Hepatocyte (in vitro differentiated cells): ENCODE results near the gene CCDC127.

ENCODE experiments used
- CTCF ChIP-seq: fragments of 200-600 bp; sonication (generic); IDR thresholded peaks from 2 replicates; pipeline ENCODE4 v1.5.1; 2016; ENCODE audit warnings: antibody characterized with exemption, mild to moderate bottlenecking; ENCODE audit not compliant: poor library complexity
- EZH2 ChIP-seq: fragments of 200-600 bp; sonication (generic); IDR thresholded peaks from 2 replicates; pipeline ENCODE4 v1.6.1; 2016; ENCODE audit warnings: antibody characterized with exemption, mild to moderate bottlenecking, borderline replicate concordance

DNA sequence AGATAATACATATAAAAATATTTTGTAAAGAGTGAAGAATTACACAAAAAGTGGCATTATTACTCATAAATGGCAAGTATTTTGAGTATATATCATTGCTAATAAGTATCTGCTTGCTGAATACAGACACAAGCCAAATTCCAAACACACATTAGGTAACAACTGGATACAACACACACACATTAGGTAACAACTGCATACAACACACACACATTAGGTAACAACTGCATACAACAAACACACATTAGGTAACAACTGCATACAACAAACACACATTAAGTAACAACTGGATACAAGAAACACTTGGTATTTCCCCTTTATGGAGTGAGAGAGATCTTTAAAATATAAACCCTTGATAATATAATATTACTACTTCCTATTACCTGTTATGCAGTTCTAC, 13.5 kb downstream of the CCDC127 start:
- TF ChIP-seq CTCF (no peak), EZH2 (no peak)
